SK-N-SH (cell line): ENCODE measurements around the gene CD68. TPM values are rescaled to one million over a fixed set of nuclear protein-coding genes. Genes with fewer than 3 reads are reported as not detected.

Experiments used
- CTCF ChIA-PET: fragments of 300-600, 350-600 bp; formaldehyde crosslinking; extraction: SDS; loops from one replicate; lab custom pipeline; 2021; lab: Yijun Ruan, JAX
- POLR2A ChIA-PET: fragments of 350-600 bp; sonication (Branson Sonifier 250); formaldehyde crosslinking; extraction: SDS; loops from one replicate; lab custom pipeline; 2020; ENCODE audit warnings: antibody characterized with exemption, inconsistent platforms; lab: Yijun Ruan, JAX
- DNase-seq: peaks from one replicate; pipeline ENCODE4 v3.0.0; 2012
- H2AFZ ChIP-seq: fragments of 200-600 bp; sonication (generic); 2 replicates; pipeline ENCODE4 v1.8.1; 2016; ENCODE audit warnings: antibody characterized with exemption, mild to moderate bottlenecking, low read depth
- H3F3A ChIP-seq: fragments of 200-600 bp; sonication (generic); replicated peaks from 2 replicates; pipeline ENCODE3; 2016; ENCODE audit warnings: antibody characterized with exemption, mild to moderate bottlenecking; ENCODE audit not compliant: insufficient read depth
- H3K27ac ChIP-seq, 2 experiments: fragments of 200-500 bp in 1 of 2; fragments of 200-600 bp in 1 of 2; sonication (Bioruptor generic) in 1 of 2; sonication (generic), shearing (Covaris generic) in 1 of 2; 2 replicates each; pipeline versions ENCODE4 v1.5.1 to v1.6.1; 2014 to 2016; ENCODE audit warnings: low read depth in 2 of 2, inconsistent platforms in 1 of 2, low read length in 1 of 2, mild to moderate bottlenecking in 1 of 2, mixed read lengths in 1 of 2
- H3K27me3 ChIP-seq: fragments of 200-600 bp; sonication (generic), shearing (Covaris generic); 2 replicates; pipeline ENCODE4 v1.6.1; 2016; ENCODE audit warnings: mixed run types; ENCODE audit not compliant: insufficient read depth
- H3K36me3 ChIP-seq, 2 experiments: fragments of 200-500 bp in 1 of 2; fragments of 200-600 bp in 1 of 2; sonication (Bioruptor generic) in 1 of 2; sonication (generic) in 1 of 2; replicated peaks in 1 of 2; 2 replicates each; pipeline versions ENCODE3 to v1.5.1; 2014 to 2016; ENCODE audit warnings: low read length in 1 of 2, mild to moderate bottlenecking in 1 of 2; ENCODE audit not compliant: insufficient read depth in 2 of 2, control insufficient read depth in 1 of 2
- H3K4me1 ChIP-seq, 2 experiments: fragments of 200-500 bp in 1 of 2; fragments of 200-600 bp in 1 of 2; sonication (Bioruptor generic) in 1 of 2; sonication (generic), shearing (Covaris generic) in 1 of 2; 2 replicates each; pipeline versions ENCODE4 v1.5.1 to v1.6.1; 2014 to 2016; ENCODE audit warnings: low read depth in 1 of 2, low read length in 1 of 2, mixed run types in 1 of 2; ENCODE audit not compliant: insufficient read depth in 2 of 2, control insufficient read depth in 1 of 2
- H3K4me2 ChIP-seq: fragments of 200-600 bp; sonication (generic), shearing (Covaris generic); 2 replicates; pipeline ENCODE4 v1.6.1; 2017; ENCODE audit warnings: mixed run types
- H3K4me3 ChIP-seq, 2 experiments: fragments of 200-500 bp in 1 of 2; fragments of 200-600 bp in 1 of 2; sonication (Bioruptor generic) in 1 of 2; sonication (generic), shearing (Covaris generic) in 1 of 2; 2 replicates each; pipeline versions ENCODE4 v1.5.1 to v1.8.1; 2014 to 2016; ENCODE audit warnings: low read depth in 2 of 2, inconsistent platforms in 1 of 2, low read length in 1 of 2, mild to moderate bottlenecking in 1 of 2, mixed read lengths in 1 of 2, moderate library complexity in 1 of 2
- H3K79me2 ChIP-seq: fragments of 200-600 bp; sonication (generic); 2 replicates; pipeline ENCODE4 v1.8.1; 2017; ENCODE audit warnings: mild to moderate bottlenecking; ENCODE audit not compliant: insufficient read depth
- H3K9ac ChIP-seq: fragments of 200-600 bp; sonication (generic); 2 replicates; pipeline ENCODE4 v1.6.1; 2017; ENCODE audit warnings: mixed run types
- H3K9me2 ChIP-seq: fragments of 200-600 bp; sonication (generic); 2 replicates; pipeline ENCODE4 v1.6.1; 2017; ENCODE audit warnings: mixed run types
- H3K9me3 ChIP-seq: fragments of 200-600 bp; sonication (generic); 2 replicates; pipeline ENCODE4 v1.6.1; 2017; ENCODE audit warnings: mixed run types, mild to moderate bottlenecking, moderate library complexity
- H4K20me1 ChIP-seq: fragments of 200-600 bp; sonication (generic); 2 replicates; pipeline ENCODE4 v1.6.1; 2017; ENCODE audit warnings: mild to moderate bottlenecking, mixed run types; ENCODE audit not compliant: insufficient read depth
- CHD2 ChIP-seq: fragments of 150-350 bp; IDR thresholded peaks from 2 replicates; pipeline ENCODE4 v1.6.1; 2018; ENCODE audit warnings: low read length; ENCODE audit not compliant: partially characterized antibody
- FOSL2 ChIP-seq: IDR thresholded peaks from 2 replicates; pipeline ENCODE4 v1.4.0; 2012; ENCODE audit warnings: low read depth, mild to moderate bottlenecking, moderate library complexity, borderline replicate concordance
- GABPA ChIP-seq: IDR thresholded peaks from 2 replicates; pipeline ENCODE4 v1.4.0; 2012; ENCODE audit warnings: low read depth, mild to moderate bottlenecking
- MXI1 ChIP-seq: IDR thresholded peaks from 2 replicates; pipeline ENCODE4 v1.6.1; 2012; ENCODE audit warnings: mild to moderate bottlenecking, low read depth, low read length, improper control_type of control experiment
- NRF1 ChIP-seq: IDR thresholded peaks from 2 replicates; pipeline ENCODE4 v1.6.1; 2012; ENCODE audit warnings: low read depth, mild to moderate bottlenecking, low read length
- POLR2AphosphoS5 ChIP-seq: IDR thresholded peaks from 2 replicates; pipeline ENCODE4 v1.6.1; 2012; ENCODE audit warnings: low read depth, low read length
- RFX5 ChIP-seq: IDR thresholded peaks from 2 replicates; pipeline ENCODE4 v1.6.1; 2012; ENCODE audit warnings: mild to moderate bottlenecking, improper control_type of control experiment, low read length
- SIN3A ChIP-seq: IDR thresholded peaks from 2 replicates; pipeline ENCODE4 v1.6.1; 2012; ENCODE audit warnings: low read depth, mild to moderate bottlenecking, low read length, moderate library complexity, borderline replicate concordance
- TAF1 ChIP-seq: IDR thresholded peaks from 2 replicates; pipeline ENCODE4 v1.6.1; 2012; ENCODE audit warnings: low read depth, mild to moderate bottlenecking, low read length, moderate library complexity, borderline replicate concordance
- TCF12 ChIP-seq: IDR thresholded peaks from 2 replicates; pipeline ENCODE4 v1.4.0; 2012
- TEAD4 ChIP-seq: IDR thresholded peaks from 2 replicates; pipeline ENCODE4 v1.4.0; 2012; ENCODE audit warnings: mild to moderate bottlenecking, borderline replicate concordance; ENCODE audit not compliant: insufficient read depth
- YY1 ChIP-seq: IDR thresholded peaks from 2 replicates; pipeline ENCODE4 v1.4.0; 2012; ENCODE audit warnings: low read depth, mild to moderate bottlenecking
- WGBS: methylation state at CpG from one replicate; pipeline ENCODE4 v1.1.6; 2017; ENCODE audit warnings: low lambda C conversion rate; 5-methylcytosine and 5-hydroxymethylcytosine counted together
- polyA plus RNA-seq, 3 experiments: library from polyadenylated mRNA; depleted of rRNA; stranded (reverse); fragments of >200 nt; gene quantifications; 2 replicates each; pipeline ENCODE4 v1.2.3, GENCODE V29; 2012
- TF ChIP-seq, protein P1 (sequence below): fragments of 150-350 bp; IDR thresholded peaks from 2 replicates; pipeline ENCODE4 v1.6.1; 2017; ENCODE audit warnings: antibody characterized with exemption, low read length, low read depth, borderline replicate concordance
- TF ChIP-seq, protein P2 (sequence below): IDR thresholded peaks from 2 replicates; pipeline ENCODE4 v1.6.1; 2012; ENCODE audit warnings: mild to moderate bottlenecking, low read depth, low read length, moderate library complexity
- TF ChIP-seq, protein P3 (sequence below): IDR thresholded peaks from 2 replicates; pipeline ENCODE4 v1.4.0; 2012; ENCODE audit warnings: low read depth
- TF ChIP-seq, protein P4 (sequence below): IDR thresholded peaks from 2 replicates; pipeline ENCODE4; 2012

Gene CD68
- polyA plus RNA-seq, 1 of the 3 experiments (the other 2 are of a cell fraction) = 62.4 TPM

DNA sequence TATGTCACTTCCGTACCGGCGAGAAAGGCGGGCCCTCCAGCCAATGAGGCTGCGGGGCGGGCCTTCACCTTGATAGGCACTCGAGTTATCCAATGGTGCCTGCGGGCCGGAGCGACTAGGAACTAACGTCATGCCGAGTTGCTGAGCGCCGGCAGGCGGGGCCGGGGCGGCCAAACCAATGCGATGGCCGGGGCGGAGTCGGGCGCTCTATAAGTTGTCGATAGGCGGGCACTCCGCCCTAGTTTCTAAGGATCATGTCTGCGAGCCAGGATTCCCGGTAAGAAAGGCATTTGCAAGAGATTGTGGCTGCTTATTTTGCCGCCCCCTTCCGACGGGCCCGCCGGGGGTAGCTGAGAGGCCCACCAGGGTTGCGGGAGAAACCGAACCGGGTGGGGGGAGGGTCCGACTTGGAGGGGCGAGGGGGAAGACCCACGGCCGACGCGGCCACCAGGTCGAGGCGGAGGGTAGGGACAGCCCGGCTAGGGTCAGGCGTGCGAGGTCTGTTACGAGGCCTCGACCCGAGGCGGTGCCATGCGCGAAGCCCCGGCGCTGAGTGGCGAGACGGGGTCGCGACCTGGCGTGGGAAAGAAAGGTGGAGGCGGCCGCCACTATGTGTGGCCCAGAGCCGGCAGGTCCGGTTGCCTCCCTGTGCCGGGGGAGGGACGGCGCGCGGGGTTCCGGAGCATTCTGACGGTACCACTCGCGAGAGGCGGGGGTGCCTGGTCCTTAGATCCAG is 6.7 kb upstream of the CD68 start (continued):
- peak; percentile 92 for TF ChIP-seq YY1
- TF ChIP-seq SIN3A = peak; percentile 95
- TF ChIP-seq TEAD4 = 0 out of 2 replicates have a peak, but pooled peaks have one; percentile 7
- TF ChIP-seq, protein P1, sequence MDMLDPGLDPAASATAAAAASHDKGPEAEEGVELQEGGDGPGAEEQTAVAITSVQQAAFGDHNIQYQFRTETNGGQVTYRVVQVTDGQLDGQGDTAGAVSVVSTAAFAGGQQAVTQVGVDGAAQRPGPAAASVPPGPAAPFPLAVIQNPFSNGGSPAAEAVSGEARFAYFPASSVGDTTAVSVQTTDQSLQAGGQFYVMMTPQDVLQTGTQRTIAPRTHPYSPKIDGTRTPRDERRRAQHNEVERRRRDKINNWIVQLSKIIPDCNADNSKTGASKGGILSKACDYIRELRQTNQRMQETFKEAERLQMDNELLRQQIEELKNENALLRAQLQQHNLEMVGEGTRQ = no peak
- TF ChIP-seq, protein P2, sequence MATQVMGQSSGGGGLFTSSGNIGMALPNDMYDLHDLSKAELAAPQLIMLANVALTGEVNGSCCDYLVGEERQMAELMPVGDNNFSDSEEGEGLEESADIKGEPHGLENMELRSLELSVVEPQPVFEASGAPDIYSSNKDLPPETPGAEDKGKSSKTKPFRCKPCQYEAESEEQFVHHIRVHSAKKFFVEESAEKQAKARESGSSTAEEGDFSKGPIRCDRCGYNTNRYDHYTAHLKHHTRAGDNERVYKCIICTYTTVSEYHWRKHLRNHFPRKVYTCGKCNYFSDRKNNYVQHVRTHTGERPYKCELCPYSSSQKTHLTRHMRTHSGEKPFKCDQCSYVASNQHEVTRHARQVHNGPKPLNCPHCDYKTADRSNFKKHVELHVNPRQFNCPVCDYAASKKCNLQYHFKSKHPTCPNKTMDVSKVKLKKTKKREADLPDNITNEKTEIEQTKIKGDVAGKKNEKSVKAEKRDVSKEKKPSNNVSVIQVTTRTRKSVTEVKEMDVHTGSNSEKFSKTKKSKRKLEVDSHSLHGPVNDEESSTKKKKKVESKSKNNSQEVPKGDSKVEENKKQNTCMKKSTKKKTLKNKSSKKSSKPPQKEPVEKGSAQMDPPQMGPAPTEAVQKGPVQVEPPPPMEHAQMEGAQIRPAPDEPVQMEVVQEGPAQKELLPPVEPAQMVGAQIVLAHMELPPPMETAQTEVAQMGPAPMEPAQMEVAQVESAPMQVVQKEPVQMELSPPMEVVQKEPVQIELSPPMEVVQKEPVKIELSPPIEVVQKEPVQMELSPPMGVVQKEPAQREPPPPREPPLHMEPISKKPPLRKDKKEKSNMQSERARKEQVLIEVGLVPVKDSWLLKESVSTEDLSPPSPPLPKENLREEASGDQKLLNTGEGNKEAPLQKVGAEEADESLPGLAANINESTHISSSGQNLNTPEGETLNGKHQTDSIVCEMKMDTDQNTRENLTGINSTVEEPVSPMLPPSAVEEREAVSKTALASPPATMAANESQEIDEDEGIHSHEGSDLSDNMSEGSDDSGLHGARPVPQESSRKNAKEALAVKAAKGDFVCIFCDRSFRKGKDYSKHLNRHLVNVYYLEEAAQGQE = peak; percentile 63; the same call in 1 of the 2 replicates
- TF ChIP-seq, all 33 proteins: peak for 12

DNA sequence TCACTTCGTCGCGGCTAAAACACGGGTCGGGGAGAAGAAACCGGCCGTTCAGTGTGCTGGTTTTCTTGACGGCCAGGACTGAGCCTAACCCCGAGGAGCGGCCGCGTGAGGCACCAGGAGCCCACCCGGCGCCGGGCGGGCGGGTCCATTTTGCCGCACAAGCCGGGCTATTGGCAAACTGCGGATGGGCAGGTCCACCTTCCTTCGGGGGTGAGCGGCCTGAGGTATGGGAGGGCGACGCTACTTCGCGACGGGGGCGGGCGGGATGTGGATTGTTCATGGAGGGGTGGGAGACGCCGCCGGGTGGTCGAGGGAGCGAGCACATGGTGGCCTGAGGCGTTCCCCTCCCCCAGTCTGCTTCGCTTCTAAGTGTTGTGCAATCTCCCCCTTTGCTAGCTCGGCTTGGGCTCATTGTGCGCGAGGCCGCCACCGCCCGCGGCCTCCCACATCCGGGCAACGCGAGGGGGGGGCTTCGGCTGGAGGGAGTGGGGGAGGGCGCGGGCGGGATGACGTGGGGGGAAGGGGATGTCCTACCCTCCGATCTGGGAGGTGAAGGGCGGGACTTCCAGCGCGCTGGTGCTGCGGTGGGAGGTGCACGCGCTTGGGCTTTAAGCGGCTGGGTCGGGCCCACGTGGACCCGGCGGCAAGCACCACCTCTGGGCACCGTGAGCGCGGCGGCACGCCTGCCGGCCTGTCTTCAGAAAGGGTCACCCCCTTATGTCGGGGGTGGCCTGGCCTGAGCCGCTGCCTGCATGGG is 5.9 kb upstream of the CD68 start:
- Histone ChIP-seq H2AFZ (no peak overlapping the region), H3K79me2 (peaks cover 70% of the 10 kb centered on the region), H3K9ac (peak overlapping the region; percentile 100), H3F3A (peaks cover 71% of the 10 kb centered on the region), H3K9me3 (no peaks in the 10 kb centered on the region), H3K4me1 (peaks cover 16 to 33% of the 10 kb centered on the region in 2 experiments), H4K20me1 (peaks cover 55% of the 10 kb centered on the region), H3K27me3 (no peaks in the 10 kb centered on the region), H3K4me2 (peak overlapping the region; percentile 96), H3K27ac (peak overlapping the region; percentile 92), H3K36me3 (peaks cover 67 to 71% of the 10 kb centered on the region in 2 experiments), H3K4me3 (peak overlapping the region; percentile 98 to 100), H3K9me2 (no peaks in the 10 kb centered on the region)
- TF ChIP-seq, protein P3, sequence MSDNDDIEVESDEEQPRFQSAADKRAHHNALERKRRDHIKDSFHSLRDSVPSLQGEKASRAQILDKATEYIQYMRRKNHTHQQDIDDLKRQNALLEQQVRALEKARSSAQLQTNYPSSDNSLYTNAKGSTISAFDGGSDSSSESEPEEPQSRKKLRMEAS = peak; percentile 93
- peak; percentile 55; the same call in 1 of the 2 replicates for TF ChIP-seq POLR2AphosphoS5
- peak; percentile 99 for TF ChIP-seq MXI1
- TF ChIP-seq, protein P4, sequence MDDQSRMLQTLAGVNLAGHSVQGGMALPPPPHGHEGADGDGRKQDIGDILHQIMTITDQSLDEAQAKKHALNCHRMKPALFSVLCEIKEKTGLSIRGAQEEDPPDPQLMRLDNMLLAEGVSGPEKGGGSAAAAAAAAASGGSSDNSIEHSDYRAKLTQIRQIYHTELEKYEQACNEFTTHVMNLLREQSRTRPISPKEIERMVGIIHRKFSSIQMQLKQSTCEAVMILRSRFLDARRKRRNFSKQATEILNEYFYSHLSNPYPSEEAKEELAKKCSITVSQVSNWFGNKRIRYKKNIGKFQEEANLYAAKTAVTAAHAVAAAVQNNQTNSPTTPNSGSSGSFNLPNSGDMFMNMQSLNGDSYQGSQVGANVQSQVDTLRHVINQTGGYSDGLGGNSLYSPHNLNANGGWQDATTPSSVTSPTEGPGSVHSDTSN = 0 out of 2 replicates have a peak, but pooled peaks have one; percentile 3
- TF ChIP-seq RFX5 = no peak
- peak; percentile 94; the same call in 1 of the 2 replicates for TF ChIP-seq SIN3A
- no peak for TF ChIP-seq FOSL2
- TF ChIP-seq NRF1 = no peak
- TF ChIP-seq, protein P2 = peak; percentile 60; the same call in 1 of the 2 replicates
- peak; percentile 74 for TF ChIP-seq CHD2
- TF ChIP-seq TAF1 = peak; percentile 86
- TF ChIP-seq GABPA = peak; percentile 69
- TF ChIP-seq TCF12 = 0 out of 2 replicates have a peak, but pooled peaks have one; percentile 30
- ChIA-PET CTCF (interaction anchor here (1.0 to 5.9 kb wide), 4 partner anchors 12 to 114 kb away, joined by 3 to 40 read pairs (median 6); partner anchors contain the start of genes SENP3 and TP53), POLR2A (interaction anchor here (1.0 to 4.3 kb wide), 5 partner anchors 11 to 113 kb away, joined by 3 to 37 read pairs (median 5); partner anchors contain the start of genes MPDU1, SENP3 and TNFSF13)
- 2% methylated on average over 12 of the region's 71 CpGs for WGBS
- DNase-seq = peak; percentile 94
